Measurements from ENCODE around the gene CRELD2. TPM values are rescaled to one million over a fixed set of nuclear protein-coding genes. Genes with fewer than 3 reads are reported as not detected.

CRELD2 gene
- total RNA-seq, 6 experiments from 2014 or later = 67.9 to 86.8 (median 78.5) TPM

DNA sequence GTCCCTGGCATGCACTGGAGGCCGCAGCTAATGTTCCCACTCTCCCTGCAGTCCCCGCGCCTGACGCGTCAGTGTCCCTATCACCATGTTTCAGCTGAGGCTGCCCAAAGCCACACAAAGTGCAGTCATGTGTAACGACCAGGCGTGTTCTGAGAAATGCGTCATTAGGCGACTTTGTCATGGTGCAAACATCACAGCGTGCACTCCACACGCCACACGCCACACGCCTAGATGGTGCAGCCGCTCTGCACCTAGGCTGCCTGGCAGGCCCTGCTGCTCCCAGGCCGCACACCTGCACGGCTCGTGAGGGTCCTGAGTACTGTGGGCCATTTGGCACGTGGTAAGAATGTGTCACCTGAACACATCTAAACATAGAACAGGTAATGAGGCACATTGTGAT, 2.4 kb downstream of the CRELD2 start:
- peaks cover 2% of the 10 kb centered on the region; the same call in 1 of the 2 replicates for H3K27me3 Mint-ChIP-seq (ENCODE audit: insufficient read depth)
- H3K36me3 Mint-ChIP-seq (ENCODE audit: low read depth) = peaks cover 5% of the 10 kb centered on the region; the same call in 1 of the 2 replicates
- H3K27ac Mint-ChIP-seq = no peak overlapping the region
- DNase-seq = no peak
- H3K9me3 Mint-ChIP-seq = no peaks in the 10 kb centered on the region
- no peak overlapping the region for H3K4me3 Mint-ChIP-seq
- TF ChIP-seq, protein P1, sequence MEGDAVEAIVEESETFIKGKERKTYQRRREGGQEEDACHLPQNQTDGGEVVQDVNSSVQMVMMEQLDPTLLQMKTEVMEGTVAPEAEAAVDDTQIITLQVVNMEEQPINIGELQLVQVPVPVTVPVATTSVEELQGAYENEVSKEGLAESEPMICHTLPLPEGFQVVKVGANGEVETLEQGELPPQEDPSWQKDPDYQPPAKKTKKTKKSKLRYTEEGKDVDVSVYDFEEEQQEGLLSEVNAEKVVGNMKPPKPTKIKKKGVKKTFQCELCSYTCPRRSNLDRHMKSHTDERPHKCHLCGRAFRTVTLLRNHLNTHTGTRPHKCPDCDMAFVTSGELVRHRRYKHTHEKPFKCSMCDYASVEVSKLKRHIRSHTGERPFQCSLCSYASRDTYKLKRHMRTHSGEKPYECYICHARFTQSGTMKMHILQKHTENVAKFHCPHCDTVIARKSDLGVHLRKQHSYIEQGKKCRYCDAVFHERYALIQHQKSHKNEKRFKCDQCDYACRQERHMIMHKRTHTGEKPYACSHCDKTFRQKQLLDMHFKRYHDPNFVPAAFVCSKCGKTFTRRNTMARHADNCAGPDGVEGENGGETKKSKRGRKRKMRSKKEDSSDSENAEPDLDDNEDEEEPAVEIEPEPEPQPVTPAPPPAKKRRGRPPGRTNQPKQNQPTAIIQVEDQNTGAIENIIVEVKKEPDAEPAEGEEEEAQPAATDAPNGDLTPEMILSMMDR (IDR thresholded peaks at IDR 0.05) = no peak
- peaks cover 10% of the 10 kb centered on the region; the same call in 1 of the 2 replicates for H3K4me1 Mint-ChIP-seq (ENCODE audit: low read depth)

DNA sequence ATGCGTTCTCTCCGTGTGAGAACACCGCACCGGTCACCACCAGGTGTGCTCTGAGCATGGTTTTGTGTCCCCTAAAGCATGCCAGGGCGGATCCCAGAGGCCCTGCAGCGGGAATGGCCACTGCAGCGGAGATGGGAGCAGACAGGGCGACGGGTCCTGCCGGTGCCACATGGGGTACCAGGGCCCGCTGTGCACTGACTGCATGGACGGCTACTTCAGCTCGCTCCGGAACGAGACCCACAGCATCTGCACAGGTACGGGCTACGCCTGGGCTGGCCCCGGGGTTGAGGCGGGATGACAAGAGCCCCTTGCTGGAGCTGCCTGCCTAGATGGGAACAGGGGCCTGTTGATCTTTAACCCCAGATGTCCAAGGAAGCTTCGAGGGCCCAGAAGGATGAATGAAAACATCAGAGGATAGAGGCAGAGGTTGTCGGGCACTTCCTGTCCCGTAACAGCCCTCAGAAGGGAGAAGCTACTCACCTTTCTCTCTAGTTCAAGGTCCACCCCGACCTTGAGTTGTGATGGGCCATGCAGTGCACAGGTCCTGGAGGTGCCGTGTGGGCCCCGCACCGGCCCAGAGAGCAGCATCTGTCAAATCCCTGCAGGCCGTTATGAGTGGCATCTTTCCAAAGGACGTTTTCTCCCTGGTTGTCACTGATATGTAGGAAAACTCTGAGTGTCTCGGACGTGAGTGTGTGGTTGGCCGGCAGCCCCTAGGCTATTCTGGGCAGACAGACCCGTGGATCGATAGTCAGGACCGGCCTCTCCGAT, 3.3 kb downstream of the CRELD2 start:
- Mint-ChIP-seq H3K27me3 (ENCODE audit: insufficient read depth) (peaks cover 2% of the 10 kb centered on the region; the same call in 1 of the 2 replicates), H3K9me3 (no peaks in the 10 kb centered on the region), H3K27ac (no peak overlapping the region), H3K4me3 (no peak overlapping the region), H3K4me1 (ENCODE audit: low read depth) (peaks cover 10% of the 10 kb centered on the region; the same call in 1 of the 2 replicates), H3K36me3 (ENCODE audit: low read depth) (peaks cover 5% of the 10 kb centered on the region; the same call in 1 of the 2 replicates)
- DNase-seq = no peak
- TF ChIP-seq, protein P1 (IDR thresholded peaks at IDR 0.05) = no peak

DNA sequence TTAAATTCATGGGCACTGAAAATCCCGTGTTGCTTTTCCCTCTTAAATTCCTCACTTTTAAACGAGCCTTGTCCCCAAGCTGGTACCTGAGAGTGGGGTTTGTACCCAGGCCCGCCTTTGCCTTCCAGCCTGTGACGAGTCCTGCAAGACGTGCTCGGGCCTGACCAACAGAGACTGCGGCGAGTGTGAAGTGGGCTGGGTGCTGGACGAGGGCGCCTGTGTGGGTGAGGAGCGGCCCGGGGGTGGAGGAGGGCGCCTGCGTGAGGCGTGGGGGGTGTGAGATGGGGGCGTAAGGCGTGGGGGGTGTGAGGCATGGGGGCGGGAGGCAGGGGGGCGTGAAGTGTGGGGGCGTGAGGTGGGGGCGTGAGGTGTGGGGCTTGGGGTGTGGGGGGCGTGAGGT, 4.0 kb downstream of the CRELD2 start:
- TF ChIP-seq, protein P1 (IDR thresholded peaks at IDR 0.05) = no peak
- no peaks in the 10 kb centered on the region for H3K9me3 Mint-ChIP-seq
- no peak overlapping the region for H3K27ac Mint-ChIP-seq
- H3K4me3 Mint-ChIP-seq = no peak overlapping the region
- H3K27me3 Mint-ChIP-seq (ENCODE audit: insufficient read depth) = peaks cover 2% of the 10 kb centered on the region; the same call in 1 of the 2 replicates
- no peak for DNase-seq
- H3K4me1 Mint-ChIP-seq (ENCODE audit: low read depth) = peaks cover 10% of the 10 kb centered on the region; the same call in 1 of the 2 replicates
- peaks cover 5% of the 10 kb centered on the region; the same call in 1 of the 2 replicates for H3K36me3 Mint-ChIP-seq (ENCODE audit: low read depth)

DNA sequence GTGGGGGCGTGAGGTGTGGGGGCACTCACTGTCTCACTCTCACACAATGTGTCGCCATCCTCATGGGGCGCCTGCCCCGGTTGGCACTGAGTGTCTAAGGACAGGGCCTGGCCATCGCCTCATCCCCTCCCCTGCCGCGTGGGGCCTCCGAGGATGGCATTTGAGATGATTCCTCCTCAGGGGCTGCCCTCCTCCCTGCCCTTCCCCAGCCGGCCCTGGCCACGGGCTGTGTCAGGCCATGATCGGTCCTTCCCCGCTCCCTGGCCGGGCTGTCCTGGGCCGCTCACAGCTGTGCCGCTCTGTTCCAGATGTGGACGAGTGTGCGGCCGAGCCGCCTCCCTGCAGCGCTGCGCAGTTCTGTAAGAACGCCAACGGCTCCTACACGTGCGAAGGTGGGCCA, 4.5 kb downstream of the CRELD2 start:
- TF ChIP-seq, protein P1 (IDR thresholded peaks at IDR 0.05) = no peak
- no peak overlapping the region for H3K27ac Mint-ChIP-seq
- H3K4me3 Mint-ChIP-seq = no peak overlapping the region

DNA sequence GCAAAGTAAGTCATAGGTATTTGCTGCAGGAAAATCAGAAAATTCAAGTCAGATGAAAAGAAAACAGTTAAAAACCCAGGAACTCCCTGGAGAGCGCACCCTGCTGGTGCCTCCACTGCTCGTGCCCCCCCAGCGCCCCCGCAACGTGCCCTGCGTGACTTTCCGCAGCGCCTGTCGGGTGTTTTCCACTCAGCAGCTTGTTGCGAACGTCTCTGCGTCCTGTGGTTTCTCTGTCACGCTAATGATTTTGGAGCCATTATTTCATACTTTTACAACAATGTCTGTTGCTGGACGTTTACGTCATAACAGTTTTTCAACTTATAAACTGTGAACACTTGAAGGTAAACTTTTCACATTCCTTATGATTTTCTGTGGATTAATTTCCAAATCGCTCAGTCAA, 5.0 kb downstream of the CRELD2 start:
- Mint-ChIP-seq H3K4me1 (ENCODE audit: low read depth) (peaks cover 10% of the 10 kb centered on the region; the same call in 1 of the 2 replicates), H3K9me3 (no peaks in the 10 kb centered on the region), H3K36me3 (ENCODE audit: low read depth) (peaks cover 5% of the 10 kb centered on the region; the same call in 1 of the 2 replicates), H3K4me3 (no peak overlapping the region), H3K27me3 (ENCODE audit: insufficient read depth) (peaks cover 2% of the 10 kb centered on the region; the same call in 1 of the 2 replicates), H3K27ac (no peak overlapping the region)
- TF ChIP-seq, protein P1 (IDR thresholded peaks at IDR 0.05) = peak; percentile 65
- no peak for DNase-seq

More for the DNA sequence above, 4.5 kb downstream of the CRELD2 start:
- no peaks in the 10 kb centered on the region for H3K9me3 Mint-ChIP-seq
- H3K27me3 Mint-ChIP-seq (ENCODE audit: insufficient read depth) = peaks cover 2% of the 10 kb centered on the region; the same call in 1 of the 2 replicates
- H3K4me1 Mint-ChIP-seq (ENCODE audit: low read depth) = peaks cover 10% of the 10 kb centered on the region; the same call in 1 of the 2 replicates
- peaks cover 5% of the 10 kb centered on the region; the same call in 1 of the 2 replicates for H3K36me3 Mint-ChIP-seq (ENCODE audit: low read depth)
- no peak for DNase-seq

Measured in HFFc6 (cell line).